Medulla oblongata (tissue), 1 donor: ENCODE data around the gene VAMP7.
"Not testable (repeated sequence)": the region's sequence is repeated elsewhere in the genome, so short reads cannot be mapped to it uniquely, and the experiment has no call there.

Experiments
- DNase-seq: peaks from one replicate; pipeline ENCODE4 v3.0.0-alpha.2; 2015; ENCODE audit errors: extremely low spot score

The VAMP7 gene

DNA sequence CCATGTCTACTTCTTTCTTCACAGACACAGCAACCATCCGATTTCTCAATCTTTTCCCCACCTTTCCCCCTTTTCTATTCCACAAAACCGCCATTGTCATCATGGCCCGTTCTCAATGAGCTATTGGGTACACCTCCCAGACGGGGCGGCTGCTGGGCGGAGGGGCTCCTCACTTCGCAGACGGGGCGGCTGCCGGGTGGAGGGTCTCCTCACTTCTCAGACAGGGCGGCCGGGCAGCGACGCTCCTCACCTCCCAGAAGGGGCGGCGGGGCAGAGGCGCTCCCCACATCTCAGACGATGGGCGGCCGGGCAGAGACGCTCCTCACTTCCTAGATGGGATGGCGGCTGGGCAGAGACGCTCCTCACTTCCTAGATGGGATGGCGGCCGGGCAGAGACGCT lies 26.5 kb downstream of the VAMP7 start:
- not testable (repeated sequence) for DNase-seq

DNA sequence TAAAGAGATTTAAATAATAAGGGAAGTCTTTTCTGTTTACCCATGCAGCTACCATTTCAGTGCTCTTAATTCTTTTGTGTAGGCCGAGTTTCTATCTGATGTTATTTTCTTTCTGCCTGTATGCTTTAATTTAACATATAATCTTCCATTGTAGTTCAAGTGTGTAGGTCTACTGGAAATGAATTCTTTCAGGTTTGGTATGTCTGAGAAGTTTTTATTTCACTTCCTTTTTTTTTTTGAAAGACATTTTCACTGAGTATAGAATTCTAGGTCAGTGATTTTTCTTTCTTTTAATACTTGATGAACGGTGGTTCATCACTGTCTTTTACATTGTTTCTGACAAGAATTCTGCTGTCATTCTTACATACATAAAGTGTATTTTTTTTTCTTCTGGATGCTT lies 42.1 kb downstream of the VAMP7 start:
- DNase-seq = no peak

DNA sequence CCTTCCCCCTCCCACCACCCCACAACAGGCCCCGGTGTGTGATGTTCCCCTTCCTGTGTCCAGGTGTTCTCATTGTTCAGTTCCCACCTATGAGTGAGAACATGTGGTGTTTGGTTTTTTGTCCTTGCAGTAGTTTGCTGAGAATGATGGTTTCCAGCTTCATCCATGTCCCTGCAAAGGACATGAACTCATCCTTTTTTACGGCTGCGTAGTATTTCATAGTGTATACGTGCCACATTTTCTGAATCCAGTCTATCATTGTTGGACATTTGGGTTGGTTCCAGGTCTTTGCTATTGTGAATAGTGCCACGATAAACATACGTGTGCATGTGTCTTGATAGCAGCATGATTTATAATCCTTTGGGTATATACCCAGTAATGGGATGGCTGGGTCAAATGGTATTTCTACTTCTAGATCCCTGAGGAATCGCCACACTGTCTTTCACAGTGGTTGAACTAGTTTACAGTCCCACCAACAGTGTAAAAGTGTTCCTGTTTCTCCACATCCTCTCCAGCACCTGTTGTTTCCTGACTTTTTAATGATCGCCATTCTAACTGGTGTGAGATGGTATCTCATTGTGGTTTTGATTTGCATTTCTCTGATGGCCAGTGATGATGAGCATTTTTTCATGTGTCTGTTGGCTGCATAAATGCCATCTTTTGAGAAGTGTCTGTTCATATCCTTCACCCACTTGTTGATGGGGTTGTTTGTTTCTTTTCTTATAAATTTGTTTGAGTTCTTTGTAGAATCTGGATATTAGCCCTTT lies 49.9 kb downstream of the VAMP7 start:
- DNase-seq = not testable (repeated sequence)

DNA sequence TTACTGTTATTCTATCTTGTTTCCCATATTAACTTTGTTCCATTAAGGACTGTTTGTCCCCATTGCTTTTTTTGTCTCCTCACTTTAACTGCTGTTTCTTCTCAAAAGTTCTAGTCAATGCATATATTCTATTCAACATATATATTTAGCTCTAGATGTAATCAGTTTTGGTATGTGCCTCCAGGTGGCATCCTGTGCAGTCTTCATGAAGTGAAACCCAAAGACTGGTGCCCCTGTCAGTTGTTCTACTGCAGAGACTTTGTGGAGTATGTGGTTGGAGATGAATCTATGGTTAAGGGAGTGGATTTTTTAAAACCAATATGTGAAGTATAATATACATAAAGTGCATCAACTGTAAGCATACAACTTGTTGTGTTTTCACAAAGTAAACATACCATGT lies 57.0 kb downstream of the VAMP7 start:
- no peak for DNase-seq

DNA sequence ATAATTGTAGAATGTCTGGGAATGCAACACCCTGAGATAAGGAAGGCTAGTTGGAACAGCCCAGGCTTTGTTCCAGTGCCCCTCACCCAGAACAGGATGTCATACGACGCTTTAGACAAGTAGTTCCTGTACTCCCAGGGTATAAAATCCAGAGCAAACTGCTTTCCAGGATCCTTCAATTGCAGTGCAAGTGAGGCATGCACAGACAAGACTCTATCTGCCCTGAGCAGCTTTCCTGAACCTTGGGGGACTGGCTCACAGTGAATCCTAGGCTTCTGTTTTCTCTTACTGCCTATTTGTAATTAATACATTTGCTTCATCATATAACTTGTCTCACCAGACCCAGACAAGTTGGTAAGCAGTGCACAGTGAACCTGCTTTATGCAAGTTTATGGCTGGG lies 68.0 kb downstream of the VAMP7 start:
- no peak for DNase-seq

DNA sequence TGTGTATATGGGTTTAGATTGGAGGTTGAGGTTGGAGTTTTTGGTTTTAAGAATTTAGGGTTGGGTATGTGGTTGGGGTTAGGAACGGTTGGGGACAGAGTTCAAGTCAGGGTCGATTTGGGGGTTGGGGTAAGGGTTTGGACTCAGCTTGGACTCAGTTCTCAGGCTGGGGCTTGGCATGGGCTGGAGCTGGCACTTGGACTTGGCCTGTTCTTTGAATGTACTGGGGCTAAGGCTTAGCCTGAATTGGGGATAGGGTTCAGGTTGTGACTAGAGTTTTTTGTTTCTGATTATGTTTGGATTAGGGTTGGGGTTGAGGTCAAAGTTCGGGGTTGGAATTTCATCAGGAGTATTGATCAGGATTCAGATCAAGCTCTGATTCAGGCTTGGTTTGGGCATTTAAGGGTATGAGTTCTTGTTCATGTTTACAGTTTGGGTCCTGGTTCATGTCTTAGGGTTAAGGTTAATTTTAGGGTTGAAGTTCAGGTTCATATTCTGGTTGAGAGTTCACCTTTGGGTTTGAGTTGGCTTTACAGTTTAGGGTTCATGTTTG lies 70.2 kb downstream of the VAMP7 start:
- no peak for DNase-seq

DNA sequence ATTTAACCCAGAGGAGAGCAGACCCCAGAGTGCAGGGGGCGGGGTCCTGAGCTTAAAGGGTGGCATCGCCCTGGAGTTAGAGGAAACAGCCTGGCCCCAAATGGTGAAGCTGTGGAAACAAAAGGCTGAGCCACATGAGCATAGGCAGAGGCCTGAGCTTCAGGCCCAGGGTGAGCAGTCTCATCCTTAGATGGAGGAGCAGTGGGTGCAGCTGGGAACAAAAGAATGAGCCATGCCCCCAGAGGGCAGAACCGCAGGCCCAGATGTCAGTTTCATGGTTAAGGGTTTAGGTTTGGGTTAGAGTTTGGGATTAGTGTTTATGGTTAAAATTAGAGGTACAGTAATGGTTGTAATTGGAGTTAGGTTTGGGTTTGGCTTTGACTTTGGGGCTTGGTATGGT lies 71.9 kb downstream of the VAMP7 start:
- no peak for DNase-seq

DNA sequence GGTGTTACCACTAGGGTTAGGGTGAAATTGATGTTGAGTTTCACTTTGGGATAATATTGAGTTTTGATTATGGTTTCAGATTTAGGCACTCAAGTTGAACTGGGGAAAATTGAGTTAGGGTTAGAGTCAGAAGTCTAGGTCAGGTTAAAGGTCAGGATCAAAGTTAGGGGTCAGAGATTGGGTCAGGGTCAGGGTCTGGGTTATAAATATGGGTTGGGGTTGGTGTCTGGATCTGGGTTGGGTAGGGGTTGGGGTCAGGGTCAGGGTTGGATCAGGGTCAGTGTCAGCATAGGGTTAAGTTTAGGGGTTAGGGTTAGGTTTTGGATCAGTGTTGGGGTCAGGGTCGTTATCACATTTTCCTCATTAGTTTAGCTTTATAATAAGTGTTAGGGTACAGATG lies 73.6 kb downstream of the VAMP7 start:
- no peak for DNase-seq

DNA sequence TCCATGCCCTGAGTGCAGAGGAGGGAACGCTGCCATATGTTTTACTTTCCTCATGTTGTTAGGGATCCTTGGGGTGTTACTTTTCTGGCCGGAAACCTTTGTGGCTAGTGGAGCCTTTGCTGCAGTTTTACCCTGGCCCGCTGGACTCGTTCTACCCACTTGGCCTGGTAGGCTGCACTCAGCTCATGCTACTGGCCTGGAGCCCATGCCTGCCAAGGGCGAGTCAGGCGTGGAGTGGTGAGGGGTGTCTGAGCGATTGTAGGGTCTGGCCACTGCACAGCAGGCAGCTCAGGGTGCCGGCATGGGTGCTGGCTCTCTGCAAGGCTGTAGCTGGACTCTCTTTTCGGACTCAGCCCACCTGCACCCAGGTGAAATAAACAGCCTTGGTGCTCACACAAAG lies 75.0 kb downstream of the VAMP7 start:
- no peak for DNase-seq

DNA sequence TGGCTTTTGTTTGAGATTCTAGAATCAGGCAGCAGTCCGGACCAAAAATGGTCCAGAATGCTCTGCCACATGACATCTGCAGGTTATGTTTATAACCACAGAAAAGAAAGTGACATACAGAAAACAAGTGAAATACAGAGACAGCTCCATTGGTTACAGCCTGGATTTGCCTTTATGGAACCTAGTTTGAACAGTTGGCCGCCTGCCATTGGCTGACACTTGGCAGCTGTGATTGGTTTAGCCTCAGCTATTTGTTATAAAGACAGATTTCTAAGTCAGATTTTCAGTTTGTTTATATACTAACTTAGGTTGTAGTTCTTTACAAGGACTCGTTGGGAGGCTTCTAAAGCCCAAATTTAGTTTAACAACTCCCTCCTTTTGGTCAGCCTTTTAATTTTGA lies 75.5 kb downstream of the VAMP7 start:
- no peak for DNase-seq

DNA sequence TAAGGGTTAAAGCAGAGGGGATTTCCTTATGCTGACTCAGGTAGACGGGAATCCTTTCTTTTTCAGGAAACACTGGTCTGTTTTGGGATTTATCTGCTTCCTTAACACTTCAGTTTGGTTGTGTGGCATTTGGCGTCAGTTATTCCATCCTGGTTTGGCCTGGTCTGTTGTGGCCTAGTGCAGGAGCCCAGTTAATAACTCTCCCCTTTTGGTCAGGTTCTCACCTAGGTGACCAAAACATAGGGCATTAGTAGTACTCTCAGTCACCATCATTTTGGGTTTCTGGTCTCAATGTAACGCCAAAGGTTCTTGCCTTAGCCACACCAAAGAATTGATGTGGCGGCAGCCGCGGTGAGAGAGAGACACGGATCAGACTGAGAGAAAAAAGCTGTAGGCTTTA lies 76.7 kb downstream of the VAMP7 start:
- DNase-seq = no peak

DNA sequence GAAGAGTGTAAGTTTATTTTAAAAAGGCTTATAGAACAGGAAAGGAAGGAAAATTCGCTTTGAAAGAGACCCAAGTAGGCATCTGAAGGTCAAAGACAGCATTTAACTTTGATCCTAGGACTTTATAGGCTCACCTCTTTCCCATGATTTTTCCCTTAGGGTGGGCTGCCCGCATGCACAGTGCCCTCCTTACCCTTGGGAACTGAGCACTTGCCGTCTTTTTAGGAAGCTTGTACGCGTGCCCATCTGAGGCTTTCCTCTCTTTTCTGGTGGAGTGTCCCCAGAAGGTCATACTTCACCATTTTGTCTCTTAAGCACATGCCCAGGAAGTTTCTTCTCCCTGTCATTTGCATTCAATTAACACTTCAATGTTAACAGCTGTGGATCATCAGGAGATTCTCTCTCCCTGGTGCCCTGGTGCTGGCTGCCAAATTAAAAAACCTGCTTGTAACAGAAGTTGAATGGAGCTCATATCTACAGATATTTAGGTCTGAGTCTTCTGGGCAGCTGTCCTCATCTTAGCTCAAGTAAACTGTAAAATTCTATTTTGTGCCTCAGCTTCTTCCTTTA lies 78.0 kb downstream of the VAMP7 start:
- DNase-seq = no peak

DNA sequence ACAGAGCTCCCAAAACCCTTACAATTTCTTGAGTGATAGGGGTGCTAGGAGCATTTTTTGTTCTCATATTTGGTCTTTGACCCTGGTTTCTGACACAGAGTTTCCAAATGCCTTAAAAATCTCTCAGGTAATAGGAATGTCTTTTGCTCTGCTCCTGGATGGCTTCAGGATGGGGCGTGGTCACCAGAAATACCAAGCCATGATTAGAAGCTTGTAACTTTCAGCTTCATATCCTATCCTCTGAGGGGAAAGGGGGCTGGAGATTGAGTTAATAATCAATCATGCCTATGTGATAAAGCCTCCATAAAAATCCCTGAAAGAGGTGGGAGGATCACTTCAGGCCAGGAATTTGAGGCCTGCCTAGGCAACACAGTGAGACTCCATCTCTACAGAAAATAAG lies 81.8 kb downstream of the VAMP7 start:
- DNase-seq = no peak

DNA sequence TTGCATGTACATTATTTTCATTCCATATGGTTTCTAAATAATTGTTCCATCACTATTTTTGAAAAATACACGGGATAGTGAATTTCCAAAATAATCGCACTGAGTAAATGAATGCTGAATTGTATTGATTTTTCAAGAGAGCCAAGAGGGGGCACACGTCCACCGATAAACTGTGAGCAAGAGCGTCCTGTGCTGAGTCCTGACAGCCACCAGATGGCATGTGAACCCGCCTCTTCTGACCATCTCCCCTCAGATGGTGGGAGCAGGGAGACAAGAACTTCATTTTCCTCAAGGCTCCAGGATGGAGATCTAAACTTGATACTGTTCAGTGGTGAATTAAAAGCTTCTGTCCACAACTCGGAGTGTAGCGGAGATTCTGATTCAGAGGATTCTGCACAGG lies 85.7 kb downstream of the VAMP7 start:
- DNase-seq = no peak

DNA sequence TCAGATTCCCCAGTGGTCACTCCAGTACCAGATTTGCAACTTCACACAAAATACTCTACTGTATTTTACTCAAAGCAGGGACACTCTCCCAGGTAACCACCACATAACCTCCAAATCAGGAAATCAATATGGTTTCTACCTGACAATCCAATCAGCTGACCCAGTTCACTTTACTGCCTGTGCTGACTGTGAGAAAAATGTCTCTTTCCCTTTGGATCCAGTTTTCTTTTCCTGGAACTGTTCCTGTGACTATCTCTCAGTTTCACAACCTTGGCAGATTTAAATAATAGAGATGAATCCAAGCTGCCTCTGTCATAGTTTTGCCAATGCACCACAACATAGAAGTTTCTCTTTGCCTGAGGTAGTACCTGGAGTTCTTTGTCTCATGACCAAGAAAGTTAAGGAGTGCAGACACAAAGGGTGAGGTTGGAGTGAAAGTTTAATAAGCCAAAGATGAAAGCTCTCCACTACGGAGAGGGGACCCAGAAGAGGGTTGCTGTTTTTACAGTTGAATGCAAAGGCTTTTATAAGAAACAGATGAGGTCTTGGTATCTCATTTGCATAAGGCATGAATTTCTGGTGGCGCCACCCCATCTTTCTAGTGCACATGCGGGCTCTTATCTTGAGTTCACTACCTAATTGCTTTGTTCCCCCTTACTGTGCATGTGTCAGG lies 86.6 kb downstream of the VAMP7 start:
- DNase-seq = no peak

DNA sequence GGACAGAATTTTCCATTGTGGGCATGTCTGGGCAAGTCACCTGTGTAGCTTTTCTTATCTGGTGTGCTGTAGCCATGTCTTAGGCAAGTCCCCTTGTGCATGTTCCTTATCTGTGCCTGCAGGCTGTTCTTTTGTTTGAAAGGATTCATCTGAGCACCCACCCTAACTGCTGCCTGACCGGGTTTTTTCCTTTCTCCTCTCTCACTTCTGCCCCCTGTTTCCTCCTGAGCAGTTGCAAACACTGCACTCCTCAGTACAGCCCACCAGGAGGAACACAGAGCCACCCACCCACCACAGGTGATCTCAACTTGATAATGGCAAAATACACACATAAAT lies 87.1 kb downstream of the VAMP7 start:
- no peak for DNase-seq

DNA sequence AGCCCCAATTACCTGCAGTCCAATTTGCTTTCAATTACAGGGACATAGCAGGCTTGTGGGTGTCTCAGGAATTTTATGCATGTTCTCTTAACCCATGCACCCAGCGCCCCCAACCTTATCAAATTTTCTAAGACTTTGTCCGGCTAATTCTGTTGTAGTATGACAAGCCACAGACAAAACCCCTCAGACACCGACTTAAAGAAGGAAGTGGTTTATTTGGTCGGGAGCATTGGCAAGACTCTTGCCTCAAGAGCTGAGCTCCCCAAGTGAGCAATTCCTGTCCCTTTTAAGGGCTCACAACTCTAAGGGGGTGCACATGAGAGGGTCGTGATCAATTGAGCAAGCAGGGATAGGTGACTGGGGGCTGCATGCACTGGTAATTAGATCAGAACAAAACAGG lies 87.6 kb downstream of the VAMP7 start:
- no peak for DNase-seq

DNA sequence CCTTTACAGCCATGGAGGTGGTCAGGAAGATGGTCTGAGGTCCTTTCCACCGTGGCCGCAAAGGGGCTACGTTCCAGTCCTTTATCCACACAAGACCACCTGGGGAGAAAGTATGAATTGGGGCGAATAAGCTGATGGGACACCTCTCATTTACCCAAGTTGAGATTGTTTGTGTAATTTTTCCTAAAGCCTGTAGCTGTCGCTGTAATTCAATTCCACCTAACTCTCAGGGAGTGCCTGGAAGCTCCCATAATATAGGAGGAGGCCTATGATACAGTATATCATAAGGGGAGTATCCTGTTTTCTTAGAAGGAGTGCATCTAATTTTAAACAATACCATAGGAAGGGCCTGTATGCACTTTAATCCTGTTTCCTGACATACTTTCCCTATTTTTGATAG lies 90.5 kb downstream of the VAMP7 start:
- not testable (repeated sequence) for DNase-seq

DNA sequence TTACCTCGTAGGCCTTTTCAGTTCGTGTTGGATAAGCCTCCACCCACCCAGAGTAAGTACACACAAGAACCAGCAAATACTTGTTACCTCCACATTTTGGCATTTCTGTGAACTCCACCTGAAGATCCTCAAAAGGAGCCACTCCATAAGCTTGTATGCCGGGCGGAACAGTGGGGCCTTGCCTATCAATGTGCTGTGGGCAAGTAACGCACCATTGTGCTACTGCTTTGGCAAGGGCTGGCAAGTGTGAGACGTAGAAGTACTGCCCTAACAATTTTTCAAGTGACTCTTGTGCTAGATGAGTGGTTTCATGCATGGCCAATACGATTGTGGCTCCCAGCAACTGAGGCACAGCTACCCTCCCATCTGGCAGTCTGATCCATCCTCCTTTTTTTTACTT lies 91.1 kb downstream of the VAMP7 start:
- DNase-seq = not testable (repeated sequence)

DNA sequence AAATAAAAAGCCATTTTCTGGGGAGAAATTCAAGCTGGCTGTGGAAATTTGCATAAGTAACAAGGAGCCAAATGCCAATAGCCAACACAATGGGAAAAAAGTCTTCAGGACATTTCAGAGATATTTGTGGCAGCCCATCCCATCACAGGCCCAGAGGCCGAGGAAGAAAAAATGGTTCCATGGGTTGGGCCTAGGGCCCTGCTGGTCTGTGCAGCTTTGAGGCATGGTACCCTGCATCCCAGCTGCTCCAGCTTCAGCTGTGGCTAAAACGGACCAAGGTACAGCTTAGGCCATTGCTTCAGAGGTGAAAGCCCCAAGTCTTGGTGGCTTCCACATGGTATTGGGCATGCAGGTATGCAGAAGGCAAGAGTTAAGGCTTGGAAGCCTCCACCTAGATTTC lies 102.2 kb downstream of the VAMP7 start:
- DNase-seq = no peak

DNA sequence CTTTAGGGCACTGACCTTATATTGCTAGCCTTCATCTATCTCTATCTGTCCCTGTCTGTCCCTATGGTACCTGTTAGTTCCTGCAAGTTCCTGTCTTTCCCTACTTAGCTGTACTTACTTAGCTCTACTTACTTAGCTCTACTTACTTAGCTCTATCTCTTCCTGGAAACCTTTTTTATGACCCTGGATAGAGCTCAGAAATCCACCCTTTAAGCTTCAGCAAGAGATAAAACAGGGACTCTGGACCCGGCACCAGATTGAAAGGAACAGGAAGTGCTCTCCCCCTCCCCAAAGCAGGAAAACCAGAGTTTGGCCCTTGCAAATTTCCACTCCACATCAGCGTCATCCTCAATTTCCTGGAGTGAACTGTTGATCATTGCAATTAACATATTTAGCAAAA lies 104.1 kb downstream of the VAMP7 start:
- no peak for DNase-seq

DNA sequence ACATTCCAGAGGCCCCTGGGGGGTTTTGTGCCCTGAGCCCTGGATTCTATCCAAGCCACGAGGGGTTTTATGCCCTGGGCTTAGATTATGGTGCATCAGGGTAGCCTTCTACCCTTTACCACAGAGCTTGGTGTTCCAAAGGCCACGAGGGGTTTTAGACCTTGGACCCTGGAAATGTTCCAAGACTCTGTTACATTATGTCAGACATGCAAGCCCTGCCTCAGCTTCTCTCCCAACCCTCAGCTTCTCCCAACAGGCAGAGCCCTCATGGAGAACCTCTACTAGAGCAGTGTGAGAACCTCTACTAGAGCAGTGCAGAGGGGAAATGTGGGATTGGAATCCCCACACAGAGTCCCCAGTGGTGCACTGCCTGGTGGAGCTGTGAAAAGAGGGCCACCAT lies 105.8 kb downstream of the VAMP7 start:
- DNase-seq = not testable (repeated sequence)

DNA sequence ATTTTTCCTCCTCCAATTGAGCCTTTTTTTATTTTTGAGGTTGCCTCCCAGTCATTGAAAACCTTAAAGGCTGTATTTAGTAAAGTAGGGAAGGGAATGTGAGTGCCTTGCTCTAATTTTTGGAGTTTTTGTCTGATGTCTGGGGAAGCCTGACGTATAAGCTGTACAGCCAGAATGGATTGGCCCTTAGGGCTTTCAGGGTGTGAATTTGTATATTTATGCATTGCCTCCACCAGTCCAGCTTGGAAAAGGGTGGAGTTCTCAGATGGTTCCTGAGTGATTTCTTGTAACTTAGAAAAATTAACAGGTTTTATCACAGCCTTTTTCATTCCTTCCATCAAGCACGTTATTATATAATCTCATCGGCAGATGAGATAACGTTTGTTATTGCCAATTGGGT lies 107.7 kb downstream of the VAMP7 start:
- no peak for DNase-seq
